ELF-1 (cell line): ENCODE measurements around the gene NT5C1B.

Source experiments
- DNase-seq: peaks from one replicate; pipeline ENCODE4 v3.0.0-alpha.2; 2016; ENCODE audit warnings: low read depth, low spot score

NT5C1B gene

GRCh38 chr2:18516112-18516511, 73.3 kb downstream of the NT5C1B start:
- DNase-seq, result peak; percentile 50

GRCh38 chr2:18514526-18515461, 74.6 kb downstream of the NT5C1B start:
- DNase-seq, result no peak
